Spleen (tissue), 7 donors: ENCODE results near the gene KRTAP6-3.

Source experiments
- CTCF ChIP-seq, 11 experiments: fragments of 200-600 bp in 7 of 11; fragments of 450-650 bp in 4 of 11; sonication (generic) in 4 of 11; IDR thresholded peaks in 8 of 11; conservative IDR thresholded peaks in 3 of 11; 1 replicate in 7 of 11; 2 replicates in 4 of 11; pipeline versions ENCODE4 v1.4.0 to v1.8.0; 2016 to 2021; ENCODE audit warnings: antibody characterized with exemption in 11 of 11, inconsistent platforms in 4 of 11, mild to moderate bottlenecking in 1 of 11
- POLR2A ChIP-seq, 3 donors: fragments of 450-650 bp; IDR thresholded peaks; one replicate each; pipeline ENCODE4 v1.5.1; 2017; ENCODE audit warnings: antibody characterized with exemption in 3 of 3, mild to moderate bottlenecking in 1 of 3
- donor health status: DM: no; HTN: no; CAD: no; lungs with moderate emphysema.
- donor health status: DM: no; HTN: no; CAD: no.
- donor health status: DM: no; HTN: no; CAD: no.

DNA sequence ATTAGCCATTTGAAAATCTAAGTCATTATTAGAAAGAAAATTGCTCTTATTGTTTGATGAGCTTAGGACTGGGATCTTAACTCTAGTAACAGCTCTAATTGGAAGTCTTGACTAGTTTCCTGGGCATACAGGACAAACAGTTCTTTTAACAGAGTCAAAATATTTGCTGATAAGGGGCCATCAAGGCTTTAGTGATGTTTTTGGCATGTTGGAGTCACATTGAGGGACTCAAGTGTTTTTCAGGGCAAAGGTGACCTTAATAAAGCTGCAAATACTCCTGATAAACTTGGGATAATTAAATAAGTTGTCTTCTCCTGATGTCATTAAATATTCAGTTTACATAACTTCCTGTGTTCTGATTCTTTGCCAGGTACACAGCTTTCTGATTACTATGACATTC is 24.6 kb upstream of the KRTAP6-3 start:
- no peak for TF ChIP-seq CTCF (IDR thresholded peaks at IDR 0.05 in 8 of 11, conservative IDR thresholded peaks at IDR 0.05 in 3 of 11)
- TF ChIP-seq POLR2A (IDR thresholded peaks at IDR 0.05): no peak
